HEK293 (cell line): ENCODE measurements around the gene MAP3K9.

ENCODE experiments used
- HOXA7 ChIP-seq: sonication (generic); formaldehyde crosslinking; IDR thresholded peaks from 2 replicates; pipeline ENCODE4 v1.8.1; 2022; ENCODE audit warnings: missing genetic modification reagents, borderline replicate concordance
- SP2 ChIP-seq: fragments of 450-650 bp; formaldehyde crosslinking; IDR thresholded peaks from 2 replicates; pipeline ENCODE4 v1.5.1; 2016; ENCODE audit warnings: missing biosample characterization, missing genetic modification characterization
- YY1 ChIP-seq: fragments of 450-650 bp; formaldehyde crosslinking; IDR thresholded peaks from 2 replicates; pipeline ENCODE4 v1.5.1; 2018; ENCODE audit warnings: missing biosample characterization, missing genetic modification characterization
- TF ChIP-seq, protein P1 (sequence below): fragments of 450-650 bp; formaldehyde crosslinking; IDR thresholded peaks from 2 replicates; pipeline ENCODE4 v1.5.1; 2016; ENCODE audit warnings: missing biosample characterization, missing genetic modification characterization
- TF ChIP-seq, protein P2 (sequence below): fragments of 450-650 bp; formaldehyde crosslinking; IDR thresholded peaks from 2 replicates; pipeline ENCODE4 v1.5.1; 2016; ENCODE audit warnings: missing biosample characterization, missing genetic modification characterization

GRCh38 chr14:70842851-70843462 lies 33.6 kb upstream of the MAP3K9 start:
- TF ChIP-seq SP2 (tag by site-specific recombination) (no peak), YY1 (tag by site-specific recombination) (no peak), HOXA7 (no peak)
- TF ChIP-seq, protein P1, sequence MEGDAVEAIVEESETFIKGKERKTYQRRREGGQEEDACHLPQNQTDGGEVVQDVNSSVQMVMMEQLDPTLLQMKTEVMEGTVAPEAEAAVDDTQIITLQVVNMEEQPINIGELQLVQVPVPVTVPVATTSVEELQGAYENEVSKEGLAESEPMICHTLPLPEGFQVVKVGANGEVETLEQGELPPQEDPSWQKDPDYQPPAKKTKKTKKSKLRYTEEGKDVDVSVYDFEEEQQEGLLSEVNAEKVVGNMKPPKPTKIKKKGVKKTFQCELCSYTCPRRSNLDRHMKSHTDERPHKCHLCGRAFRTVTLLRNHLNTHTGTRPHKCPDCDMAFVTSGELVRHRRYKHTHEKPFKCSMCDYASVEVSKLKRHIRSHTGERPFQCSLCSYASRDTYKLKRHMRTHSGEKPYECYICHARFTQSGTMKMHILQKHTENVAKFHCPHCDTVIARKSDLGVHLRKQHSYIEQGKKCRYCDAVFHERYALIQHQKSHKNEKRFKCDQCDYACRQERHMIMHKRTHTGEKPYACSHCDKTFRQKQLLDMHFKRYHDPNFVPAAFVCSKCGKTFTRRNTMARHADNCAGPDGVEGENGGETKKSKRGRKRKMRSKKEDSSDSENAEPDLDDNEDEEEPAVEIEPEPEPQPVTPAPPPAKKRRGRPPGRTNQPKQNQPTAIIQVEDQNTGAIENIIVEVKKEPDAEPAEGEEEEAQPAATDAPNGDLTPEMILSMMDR (tag by site-specific recombination): no peak
- TF ChIP-seq, protein P2, sequence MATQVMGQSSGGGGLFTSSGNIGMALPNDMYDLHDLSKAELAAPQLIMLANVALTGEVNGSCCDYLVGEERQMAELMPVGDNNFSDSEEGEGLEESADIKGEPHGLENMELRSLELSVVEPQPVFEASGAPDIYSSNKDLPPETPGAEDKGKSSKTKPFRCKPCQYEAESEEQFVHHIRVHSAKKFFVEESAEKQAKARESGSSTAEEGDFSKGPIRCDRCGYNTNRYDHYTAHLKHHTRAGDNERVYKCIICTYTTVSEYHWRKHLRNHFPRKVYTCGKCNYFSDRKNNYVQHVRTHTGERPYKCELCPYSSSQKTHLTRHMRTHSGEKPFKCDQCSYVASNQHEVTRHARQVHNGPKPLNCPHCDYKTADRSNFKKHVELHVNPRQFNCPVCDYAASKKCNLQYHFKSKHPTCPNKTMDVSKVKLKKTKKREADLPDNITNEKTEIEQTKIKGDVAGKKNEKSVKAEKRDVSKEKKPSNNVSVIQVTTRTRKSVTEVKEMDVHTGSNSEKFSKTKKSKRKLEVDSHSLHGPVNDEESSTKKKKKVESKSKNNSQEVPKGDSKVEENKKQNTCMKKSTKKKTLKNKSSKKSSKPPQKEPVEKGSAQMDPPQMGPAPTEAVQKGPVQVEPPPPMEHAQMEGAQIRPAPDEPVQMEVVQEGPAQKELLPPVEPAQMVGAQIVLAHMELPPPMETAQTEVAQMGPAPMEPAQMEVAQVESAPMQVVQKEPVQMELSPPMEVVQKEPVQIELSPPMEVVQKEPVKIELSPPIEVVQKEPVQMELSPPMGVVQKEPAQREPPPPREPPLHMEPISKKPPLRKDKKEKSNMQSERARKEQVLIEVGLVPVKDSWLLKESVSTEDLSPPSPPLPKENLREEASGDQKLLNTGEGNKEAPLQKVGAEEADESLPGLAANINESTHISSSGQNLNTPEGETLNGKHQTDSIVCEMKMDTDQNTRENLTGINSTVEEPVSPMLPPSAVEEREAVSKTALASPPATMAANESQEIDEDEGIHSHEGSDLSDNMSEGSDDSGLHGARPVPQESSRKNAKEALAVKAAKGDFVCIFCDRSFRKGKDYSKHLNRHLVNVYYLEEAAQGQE (tag by site-specific recombination): no peak
